HepG2 (cell line): ENCODE measurements around the gene LIN28A. TPM values are rescaled to one million over a fixed set of nuclear protein-coding genes. Genes with fewer than 3 reads are reported as not detected.

Experiments used
- ATF5 ChIP-seq: sonication (generic); formaldehyde crosslinking; IDR thresholded peaks from 2 replicates; pipeline ENCODE4 v1.4.0; 2020; ENCODE audit warnings: mild to moderate bottlenecking, low read depth, missing genetic modification reagents
- FOXK1 ChIP-seq: sonication (generic); formaldehyde crosslinking; IDR thresholded peaks from 2 replicates; pipeline ENCODE4 v1.4.0; 2020; ENCODE audit warnings: low read depth, missing genetic modification reagents, borderline replicate concordance
- IRF2 ChIP-seq: IDR thresholded peaks from 2 replicates; pipeline ENCODE4 v1.6.1; 2018; ENCODE audit warnings: missing genetic modification reagents, missing compliant biosample characterization
- PREB ChIP-seq: sonication (generic); formaldehyde crosslinking; IDR thresholded peaks from 2 replicates; pipeline ENCODE4 v1.4.0; 2020; ENCODE audit warnings: missing genetic modification reagents
- PRPF4 ChIP-seq: fragments of 200-400 bp; formaldehyde crosslinking; IDR thresholded peaks from 2 replicates; pipeline ENCODE4 v1.6.1; 2016; ENCODE audit warnings: low read length, low read depth; ENCODE audit not compliant: poor library complexity, severe bottlenecking
- TGIF2 ChIP-seq: IDR thresholded peaks from 2 replicates; pipeline ENCODE4 v1.6.1; 2016; ENCODE audit warnings: control low read depth, missing compliant biosample characterization
- ZNF3 ChIP-seq: IDR thresholded peaks from 2 replicates; pipeline ENCODE4 v1.7.0; 2017; ENCODE audit warnings: inconsistent platforms
- ZNF329 ChIP-seq: sonication (generic); formaldehyde crosslinking; IDR thresholded peaks from 2 replicates; pipeline ENCODE4 v1.9.0; 2021; ENCODE audit warnings: low read depth, mild to moderate bottlenecking, missing genetic modification reagents
- ZNF350 ChIP-seq: sonication (generic); formaldehyde crosslinking; IDR thresholded peaks from 2 replicates; pipeline ENCODE4 v1.4.0; 2020; ENCODE audit warnings: mild to moderate bottlenecking, low read depth, missing genetic modification reagents, borderline replicate concordance
- ZNF430 ChIP-seq: sonication (generic); formaldehyde crosslinking; IDR thresholded peaks from 2 replicates; pipeline ENCODE4 v1.9.0; 2021; ENCODE audit warnings: mild to moderate bottlenecking, missing genetic modification reagents
- ZNF652 ChIP-seq: IDR thresholded peaks from 2 replicates; pipeline ENCODE4 v1.6.1; 2016; ENCODE audit warnings: low read depth, borderline replicate concordance
- ZNF674 ChIP-seq: sonication (generic); formaldehyde crosslinking; IDR thresholded peaks from 2 replicates; pipeline ENCODE4 v1.5.0; 2020; ENCODE audit warnings: low read depth, mild to moderate bottlenecking, missing genetic modification reagents
- ZNF691 ChIP-seq: sonication (generic); formaldehyde crosslinking; IDR thresholded peaks from 2 replicates; pipeline ENCODE4 v1.4.0; 2020; ENCODE audit warnings: missing genetic modification reagents, low read depth, mild to moderate bottlenecking, borderline replicate concordance
- ZSCAN30 ChIP-seq: sonication (generic); formaldehyde crosslinking; IDR thresholded peaks from 2 replicates; pipeline ENCODE4 v1.5.0; 2020; ENCODE audit warnings: mild to moderate bottlenecking, missing genetic modification reagents
- ZZZ3 ChIP-seq: sonication (generic); formaldehyde crosslinking; IDR thresholded peaks from 2 replicates; pipeline ENCODE4 v1.4.0; 2020; ENCODE audit warnings: missing genetic modification reagents, mild to moderate bottlenecking, borderline replicate concordance
- polyA plus RNA-seq, 8 experiments: library from polyadenylated mRNA; depleted of rRNA in 3 of 8; stranded (reverse) in 7 of 8; unstranded in 1 of 8; fragments of >200 nt; fragmentation: Illumina TruSeq in 4 of 8; extraction: Trizol in 4 of 8; gene quantifications; 2 replicates each; pipeline versions ENCODE4 v1.2.1 to v1.2.3, GENCODE V29; 2011 to 2016; ENCODE audit warnings: low read depth in 4 of 8, missing spikeins in 1 of 8, mixed read lengths in 1 of 8; ENCODE audit not compliant: insufficient read depth in 1 of 8
- total RNA-seq, 5 experiments: library from RNA; depleted of rRNA; stranded (reverse); fragments of >200 nt; fragmentation: Illumina TruSeq; extraction: Trizol; gene quantifications; 2 replicates each; pipeline ENCODE4 v1.2.3, GENCODE V29; 2016; ENCODE audit warnings: low read depth in 1 of 5
- TF ChIP-seq, protein P1 (sequence below): sonication (generic); formaldehyde crosslinking; IDR thresholded peaks from 2 replicates; pipeline ENCODE4 v1.4.0; 2020; ENCODE audit warnings: missing genetic modification reagents
- TF ChIP-seq, protein P2 (sequence below): sonication (generic); formaldehyde crosslinking; IDR thresholded peaks from 2 replicates; pipeline ENCODE4 v1.4.0; 2020; ENCODE audit warnings: missing genetic modification reagents
- TF ChIP-seq, protein P3 (sequence below): sonication (generic); formaldehyde crosslinking; IDR thresholded peaks from 2 replicates; pipeline ENCODE4 v1.4.0; 2020; ENCODE audit warnings: missing genetic modification reagents
- TF ChIP-seq, protein P4 (sequence below): sonication (generic); formaldehyde crosslinking; IDR thresholded peaks from 2 replicates; pipeline ENCODE4 v1.4.0; 2020; ENCODE audit warnings: missing genetic modification reagents
- TF ChIP-seq, protein P5 (sequence below): sonication (generic); formaldehyde crosslinking; IDR thresholded peaks from 2 replicates; pipeline ENCODE4 v1.8.1; 2022; ENCODE audit warnings: mild to moderate bottlenecking, missing genetic modification reagents

The LIN28A gene
- total and polyA plus RNA-seq, 2 of the 13 experiments (the other 11 are each of a cell fraction or from before 2014, with no cell fraction given) = not detected

DNA sequence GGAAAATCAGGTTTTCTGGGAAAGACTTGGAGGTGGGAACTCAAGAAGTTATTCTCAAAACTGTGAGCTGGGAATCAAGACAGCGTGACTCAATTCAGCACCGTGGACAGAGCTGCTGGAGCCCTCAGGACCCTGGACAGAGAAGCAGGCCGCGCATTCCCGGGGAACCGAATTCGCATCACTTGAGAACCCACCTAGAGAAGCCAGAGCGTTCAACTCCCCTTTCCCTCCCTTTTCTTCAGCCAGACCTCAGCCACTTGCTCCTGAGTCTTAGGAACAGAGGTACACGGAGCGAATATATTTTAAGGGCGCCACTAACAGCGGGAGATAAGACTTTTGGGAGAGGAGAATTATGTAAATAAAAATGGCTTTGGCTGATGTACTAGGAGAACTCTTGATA is 2.0 kb upstream of the LIN28A start (continued):
- peak; percentile 98 for TF ChIP-seq ZNF350 (CRISPR knock-in tag)
- TF ChIP-seq ZSCAN30 = peak; percentile 100
- peak; percentile 100 for TF ChIP-seq TGIF2 (CRISPR knock-in tag)
- TF ChIP-seq ATF5 (CRISPR knock-in tag) = peak; percentile 100
- TF ChIP-seq, protein P1, sequence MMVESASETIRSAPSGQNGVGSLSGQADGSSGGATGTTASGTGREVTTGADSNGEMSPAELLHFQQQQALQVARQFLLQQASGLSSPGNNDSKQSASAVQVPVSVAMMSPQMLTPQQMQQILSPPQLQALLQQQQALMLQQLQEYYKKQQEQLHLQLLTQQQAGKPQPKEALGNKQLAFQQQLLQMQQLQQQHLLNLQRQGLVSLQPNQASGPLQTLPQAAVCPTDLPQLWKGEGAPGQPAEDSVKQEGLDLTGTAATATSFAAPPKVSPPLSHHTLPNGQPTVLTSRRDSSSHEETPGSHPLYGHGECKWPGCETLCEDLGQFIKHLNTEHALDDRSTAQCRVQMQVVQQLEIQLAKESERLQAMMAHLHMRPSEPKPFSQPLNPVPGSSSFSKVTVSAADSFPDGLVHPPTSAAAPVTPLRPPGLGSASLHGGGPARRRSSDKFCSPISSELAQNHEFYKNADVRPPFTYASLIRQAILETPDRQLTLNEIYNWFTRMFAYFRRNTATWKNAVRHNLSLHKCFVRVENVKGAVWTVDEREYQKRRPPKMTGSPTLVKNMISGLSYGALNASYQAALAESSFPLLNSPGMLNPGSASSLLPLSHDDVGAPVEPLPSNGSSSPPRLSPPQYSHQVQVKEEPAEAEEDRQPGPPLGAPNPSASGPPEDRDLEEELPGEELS (CRISPR knock-in tag) = peak; percentile 97
- no peak for TF ChIP-seq PRPF4
- TF ChIP-seq ZNF674 (CRISPR knock-in tag) = peak; percentile 100
- TF ChIP-seq ZNF3 = peak; percentile 99
- TF ChIP-seq ZNF652 (CRISPR knock-in tag) = peak; percentile 84
- peak; percentile 96 for TF ChIP-seq ZZZ3 (CRISPR knock-in tag)
- peak; percentile 100 for TF ChIP-seq ZNF430
- peak; percentile 98 for TF ChIP-seq ZNF329 (CRISPR knock-in tag)
- TF ChIP-seq, protein P2, sequence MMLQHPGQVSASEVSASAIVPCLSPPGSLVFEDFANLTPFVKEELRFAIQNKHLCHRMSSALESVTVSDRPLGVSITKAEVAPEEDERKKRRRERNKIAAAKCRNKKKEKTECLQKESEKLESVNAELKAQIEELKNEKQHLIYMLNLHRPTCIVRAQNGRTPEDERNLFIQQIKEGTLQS = peak; percentile 99
- peak; percentile 99 for TF ChIP-seq ZNF691 (CRISPR knock-in tag)
- TF ChIP-seq, protein P3, sequence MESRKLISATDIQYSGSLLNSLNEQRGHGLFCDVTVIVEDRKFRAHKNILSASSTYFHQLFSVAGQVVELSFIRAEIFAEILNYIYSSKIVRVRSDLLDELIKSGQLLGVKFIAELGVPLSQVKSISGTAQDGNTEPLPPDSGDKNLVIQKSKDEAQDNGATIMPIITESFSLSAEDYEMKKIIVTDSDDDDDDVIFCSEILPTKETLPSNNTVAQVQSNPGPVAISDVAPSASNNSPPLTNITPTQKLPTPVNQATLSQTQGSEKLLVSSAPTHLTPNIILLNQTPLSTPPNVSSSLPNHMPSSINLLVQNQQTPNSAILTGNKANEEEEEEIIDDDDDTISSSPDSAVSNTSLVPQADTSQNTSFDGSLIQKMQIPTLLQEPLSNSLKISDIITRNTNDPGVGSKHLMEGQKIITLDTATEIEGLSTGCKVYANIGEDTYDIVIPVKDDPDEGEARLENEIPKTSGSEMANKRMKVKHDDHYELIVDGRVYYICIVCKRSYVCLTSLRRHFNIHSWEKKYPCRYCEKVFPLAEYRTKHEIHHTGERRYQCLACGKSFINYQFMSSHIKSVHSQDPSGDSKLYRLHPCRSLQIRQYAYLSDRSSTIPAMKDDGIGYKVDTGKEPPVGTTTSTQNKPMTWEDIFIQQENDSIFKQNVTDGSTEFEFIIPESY (CRISPR knock-in tag) = peak; percentile 92
- peak; percentile 100 for TF ChIP-seq IRF2
- TF ChIP-seq PREB = peak; percentile 100
- TF ChIP-seq, protein P4, sequence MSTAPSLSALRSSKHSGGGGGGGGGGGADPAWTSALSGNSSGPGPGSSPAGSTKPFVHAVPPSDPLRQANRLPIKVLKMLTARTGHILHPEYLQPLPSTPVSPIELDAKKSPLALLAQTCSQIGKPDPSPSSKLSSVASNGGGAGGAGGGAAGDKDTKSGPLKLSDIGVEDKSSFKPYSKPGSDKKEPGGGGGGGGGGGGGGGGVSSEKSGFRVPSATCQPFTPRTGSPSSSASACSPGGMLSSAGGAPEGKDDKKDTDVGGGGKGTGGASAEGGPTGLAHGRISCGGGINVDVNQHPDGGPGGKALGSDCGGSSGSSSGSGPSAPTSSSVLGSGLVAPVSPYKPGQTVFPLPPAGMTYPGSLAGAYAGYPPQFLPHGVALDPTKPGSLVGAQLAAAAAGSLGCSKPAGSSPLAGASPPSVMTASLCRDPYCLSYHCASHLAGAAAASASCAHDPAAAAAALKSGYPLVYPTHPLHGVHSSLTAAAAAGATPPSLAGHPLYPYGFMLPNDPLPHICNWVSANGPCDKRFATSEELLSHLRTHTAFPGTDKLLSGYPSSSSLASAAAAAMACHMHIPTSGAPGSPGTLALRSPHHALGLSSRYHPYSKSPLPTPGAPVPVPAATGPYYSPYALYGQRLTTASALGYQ = peak; percentile 99
- TF ChIP-seq, protein P5, sequence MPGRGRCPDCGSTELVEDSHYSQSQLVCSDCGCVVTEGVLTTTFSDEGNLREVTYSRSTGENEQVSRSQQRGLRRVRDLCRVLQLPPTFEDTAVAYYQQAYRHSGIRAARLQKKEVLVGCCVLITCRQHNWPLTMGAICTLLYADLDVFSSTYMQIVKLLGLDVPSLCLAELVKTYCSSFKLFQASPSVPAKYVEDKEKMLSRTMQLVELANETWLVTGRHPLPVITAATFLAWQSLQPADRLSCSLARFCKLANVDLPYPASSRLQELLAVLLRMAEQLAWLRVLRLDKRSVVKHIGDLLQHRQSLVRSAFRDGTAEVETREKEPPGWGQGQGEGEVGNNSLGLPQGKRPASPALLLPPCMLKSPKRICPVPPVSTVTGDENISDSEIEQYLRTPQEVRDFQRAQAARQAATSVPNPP (CRISPR knock-in tag) = peak; percentile 98
- peak; percentile 100 for TF ChIP-seq FOXK1 (CRISPR knock-in tag)
